Activated CD8-positive, alpha-beta memory T cell treated with anti-CD3 and anti-CD28 coated beads, Interleukin-2, amount 10 ng/mL, durations not matched to agents 7 days and 5 days (primary cell): ENCODE measurements around the gene CDT1. TPM values are rescaled to one million over a fixed set of nuclear protein-coding genes. Genes with fewer than 3 reads are reported as not detected.
"Not testable (repeated sequence)": the region's sequence is repeated elsewhere in the genome, so short reads cannot be mapped to it uniquely, and the experiment has no call there.

ENCODE experiments used
- ATAC-seq: fragments of 150-1000 bp; cut with Tn5 transposase; one replicate; pipeline ENCODE4 v1.10.0; 2021; ENCODE audit warnings: moderate library complexity
- CTCF ChIA-PET: fragments of 350-600 bp; sonication (Branson Sonifier 250); formaldehyde crosslinking; loops from one replicate; lab custom pipeline; 2021; ENCODE audit warnings: antibody characterized with exemption; lab: Charles Lee
- DNase-seq: peaks from one replicate; pipeline ENCODE4 v3.0.0-alpha.2; 2020
- H3K27ac Mint-ChIP-seq: one replicate; pipeline ENCODE4 v1.8.0; 2021; ENCODE audit warnings: mild to moderate bottlenecking, mixed read lengths
- H3K27me3 Mint-ChIP-seq: one replicate; pipeline ENCODE4 v1.8.0; 2021; ENCODE audit warnings: mixed read lengths
- H3K36me3 Mint-ChIP-seq: one replicate; pipeline ENCODE4 v1.8.0; 2021; ENCODE audit warnings: mild to moderate bottlenecking, mixed read lengths
- H3K4me1 Mint-ChIP-seq: one replicate; pipeline ENCODE4 v1.8.0; 2021; ENCODE audit warnings: mixed read lengths
- H3K4me3 Mint-ChIP-seq: one replicate; pipeline ENCODE4 v1.8.0; 2021; ENCODE audit warnings: mild to moderate bottlenecking, moderate library complexity, mixed read lengths
- H3K9me3 Mint-ChIP-seq: one replicate; pipeline ENCODE4 v1.8.0; 2022; ENCODE audit warnings: low read depth, mixed read lengths
- total RNA-seq, 2 experiments: library from RNA; stranded (reverse); gene quantifications; one replicate each; pipeline ENCODE4 v1.2.3, GENCODE V29; 2021

The CDT1 gene
- total RNA-seq, 2 experiments from 2014 or later, result 124 to 191 TPM

DNA sequence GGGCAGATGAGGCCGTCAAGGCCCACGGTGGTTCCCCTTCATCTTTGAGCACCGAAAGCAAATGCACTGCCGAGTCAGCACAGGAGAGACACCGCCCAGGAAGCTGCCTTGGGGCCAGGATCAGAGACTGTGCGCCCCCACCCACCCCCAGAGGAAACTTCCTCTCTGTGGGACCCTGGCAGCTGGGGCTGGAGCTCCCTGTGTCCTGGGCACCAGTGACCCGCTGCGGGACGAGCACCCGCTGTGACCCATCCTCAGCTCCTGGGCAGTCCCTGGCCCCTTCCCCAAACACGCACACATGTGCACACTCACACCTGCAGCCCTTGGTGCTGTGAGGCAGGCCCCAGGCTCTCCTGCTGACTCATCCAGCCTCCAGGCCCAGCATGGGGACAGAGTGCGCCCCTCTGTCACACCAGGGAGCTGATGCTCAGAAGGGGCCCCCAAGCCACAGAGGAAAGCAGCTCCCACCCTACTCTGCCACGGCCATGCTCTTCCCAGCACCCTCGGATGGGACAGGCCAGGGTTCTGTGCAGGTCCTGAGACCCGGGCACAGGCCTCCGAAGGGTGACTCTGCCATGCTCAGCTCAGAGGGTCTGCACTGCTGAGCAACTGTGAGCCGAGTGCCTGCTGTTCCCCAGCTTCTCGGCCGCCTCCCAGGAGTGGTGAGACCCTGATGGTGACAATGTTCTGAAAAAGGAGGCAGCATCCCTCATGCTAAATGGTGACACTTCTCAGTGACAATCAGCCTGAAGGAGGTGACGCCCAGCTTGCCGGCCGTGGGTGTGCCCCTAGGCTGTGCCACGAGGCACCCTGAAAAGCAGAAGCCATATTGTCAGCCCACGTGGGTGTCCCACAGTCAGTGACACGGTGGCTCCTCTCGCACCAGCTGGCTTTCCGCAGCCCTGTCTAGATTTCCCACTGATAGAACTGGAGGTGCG lies 22.2 kb upstream of the CDT1 start:
- peaks cover 5% of the 10 kb centered on the region for H3K36me3 Mint-ChIP-seq
- H3K4me3 Mint-ChIP-seq, result peak overlapping the region; percentile 76
- peaks cover 57% of the 10 kb centered on the region for H3K4me1 Mint-ChIP-seq
- DNase-seq (peak; percentile 85), ATAC-seq (peak; percentile 50)
- no peaks in the 10 kb centered on the region for H3K9me3 Mint-ChIP-seq
- no peaks in the 10 kb centered on the region for H3K27me3 Mint-ChIP-seq
- H3K27ac Mint-ChIP-seq, result peak overlapping the region; percentile 88
- CTCF ChIA-PET, result interaction anchor here (0.8 to 7.7 kb wide), 20 partner anchors 10 to 435 kb away, joined by 3 to 90 read pairs (median 4); partner anchors contain the start of genes APRT, CDT1, GALNS and TRAPPC2L

DNA sequence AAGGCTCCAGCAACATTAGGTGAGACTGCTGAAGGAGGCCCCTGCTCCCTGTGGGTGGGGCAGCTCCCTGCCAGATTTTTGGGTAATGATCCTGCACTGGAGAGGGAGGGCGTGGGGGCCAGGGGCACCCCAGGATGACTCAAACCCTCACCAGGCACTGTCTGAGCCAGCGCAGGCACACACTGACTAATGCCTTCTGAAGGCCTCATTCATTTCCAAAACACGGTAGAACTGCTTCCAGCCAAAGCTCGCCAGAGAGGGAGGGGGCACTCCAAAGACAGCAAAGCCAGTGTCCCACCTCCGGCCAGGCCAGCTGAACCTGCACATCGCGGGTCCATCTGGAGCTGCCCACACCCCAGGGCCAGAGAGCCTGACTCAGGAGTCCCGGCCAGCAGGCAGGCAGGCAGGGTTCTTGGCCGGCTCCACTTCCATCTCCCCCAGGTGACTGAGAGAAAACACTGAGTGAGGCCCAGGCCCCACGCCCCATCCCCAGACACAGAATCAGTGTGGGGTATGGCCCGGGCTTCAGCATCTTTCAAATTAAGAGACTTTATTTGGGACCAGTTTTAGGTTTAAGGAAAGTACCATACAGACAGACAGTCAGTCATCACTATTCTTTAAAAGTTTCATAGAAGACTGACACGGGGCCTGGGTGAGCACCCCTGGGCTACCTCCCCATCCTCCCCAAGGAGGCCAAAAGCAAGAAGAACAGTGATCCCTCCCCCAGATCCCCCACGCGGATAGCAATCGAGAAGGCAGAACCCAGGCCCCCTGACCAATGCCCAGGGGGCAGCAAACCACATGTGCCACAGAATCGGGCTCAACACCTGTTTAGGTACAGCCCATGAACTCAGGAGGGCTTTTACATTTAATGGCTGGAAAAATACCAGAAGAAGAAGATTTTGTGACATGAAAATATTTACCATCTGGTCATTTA lies 20.9 kb upstream of the CDT1 start:
- ATAC-seq, result peak; percentile 29
- H3K36me3 Mint-ChIP-seq, result peaks cover 3% of the 10 kb centered on the region

DNA sequence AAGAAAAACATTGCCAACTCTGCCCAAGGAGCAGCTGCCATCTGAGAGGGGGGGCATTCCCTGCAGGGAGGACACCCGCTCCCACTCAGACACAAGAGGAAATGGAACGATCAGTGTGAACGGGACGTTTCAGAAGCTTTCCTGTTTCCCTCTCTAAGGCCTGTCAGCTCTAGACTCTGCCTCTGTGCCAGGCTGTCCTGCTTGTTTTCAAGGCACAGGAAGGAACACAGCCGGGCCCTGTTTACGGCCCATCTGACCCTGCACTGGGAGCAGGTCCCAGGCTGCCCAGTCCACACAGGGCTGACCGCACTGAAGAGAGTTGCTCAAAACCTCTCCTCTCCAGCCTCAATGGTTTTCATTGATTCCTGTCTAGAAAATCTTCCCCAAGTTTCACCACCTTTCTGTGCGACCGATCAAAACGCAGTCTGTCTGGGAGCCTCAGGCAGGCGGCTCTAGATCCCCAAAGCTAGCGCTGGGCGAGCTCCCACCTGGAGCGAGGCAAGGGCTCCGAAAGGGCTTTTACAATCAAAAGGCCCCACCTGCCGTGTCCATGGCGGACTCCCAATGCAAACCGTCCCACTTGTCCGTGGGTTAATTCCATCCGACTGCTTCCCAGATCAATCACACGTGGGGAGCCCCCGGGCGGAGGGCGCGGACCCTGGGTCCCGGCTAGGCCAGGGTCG lies 20.1 kb upstream of the CDT1 start:
- Mint-ChIP-seq H3K4me1 (peaks cover 49% of the 10 kb centered on the region), H3K36me3 (peaks cover 2% of the 10 kb centered on the region), H3K27me3 (no peaks in the 10 kb centered on the region), H3K9me3 (no peaks in the 10 kb centered on the region), H3K4me3 (peak overlapping the region; percentile 76), H3K27ac (peak overlapping the region; percentile 88)
- CTCF ChIA-PET, result interaction anchor here (0.5 to 7.7 kb wide), 10 partner anchors 11 to 188 kb away, joined by 3 to 90 read pairs (median 5); partner anchors contain the start of genes APRT and CDT1
- no peak for DNase-seq
- ATAC-seq, result no peak

More for the DNA sequence above, 20.9 kb upstream of the CDT1 start:
- Mint-ChIP-seq H3K27ac (peak overlapping the region; percentile 88), H3K9me3 (no peaks in the 10 kb centered on the region), H3K4me3 (peak overlapping the region; percentile 76), H3K4me1 (peaks cover 54% of the 10 kb centered on the region), H3K27me3 (no peaks in the 10 kb centered on the region)
- peak; percentile 81 for DNase-seq
- CTCF ChIA-PET, result interaction anchor here (0.7 to 7.7 kb wide), 13 partner anchors 11 to 314 kb away, joined by 3 to 90 read pairs (median 4); partner anchors contain the start of genes APRT and CDT1

DNA sequence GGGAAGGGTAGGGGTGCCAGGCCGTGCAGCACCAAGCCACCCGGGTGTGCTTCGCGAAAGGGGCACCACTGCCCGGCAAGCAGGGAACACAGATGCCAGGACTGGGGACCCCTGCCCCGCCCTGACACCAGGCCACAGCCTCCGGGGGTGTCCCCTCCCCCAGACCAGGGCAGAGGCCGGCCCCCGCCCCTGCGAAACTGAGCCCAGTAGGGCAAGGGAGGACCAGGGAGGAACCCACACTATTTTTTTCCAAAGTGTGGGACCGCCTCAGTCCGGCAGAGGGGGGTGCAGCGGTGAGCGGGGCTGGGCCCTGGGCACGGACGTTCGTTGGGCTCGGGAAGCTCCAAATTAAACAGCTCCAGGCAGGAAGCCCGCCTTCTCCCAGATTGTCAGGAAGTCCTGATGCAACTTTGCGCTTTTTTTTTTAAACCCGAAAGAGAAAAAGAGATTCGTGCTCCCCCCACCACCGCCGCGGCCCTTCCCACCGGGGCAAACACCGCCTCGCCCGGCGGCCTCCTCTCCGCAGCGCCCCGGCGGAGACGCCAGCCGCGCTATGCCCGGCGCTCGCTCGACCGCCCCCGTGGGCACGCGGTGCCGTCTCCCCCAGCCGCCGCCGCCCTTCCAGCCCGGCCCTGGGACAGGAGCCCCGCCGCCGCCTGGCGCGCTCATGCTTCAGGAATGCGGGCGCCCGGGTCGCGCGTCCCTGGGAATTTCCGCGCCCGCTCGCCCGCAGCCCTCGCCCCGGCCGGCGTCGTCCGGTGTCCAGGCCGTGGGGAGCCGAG lies 19.3 kb upstream of the CDT1 start:
- DNase-seq, result peak; percentile 76
- Mint-ChIP-seq H3K9me3 (no peaks in the 10 kb centered on the region), H3K36me3 (peaks cover 2% of the 10 kb centered on the region), H3K4me1 (peaks cover 48% of the 10 kb centered on the region), H3K27me3 (no peaks in the 10 kb centered on the region), H3K27ac (peak overlapping the region; percentile 88), H3K4me3 (peak overlapping the region; percentile 76)
- CTCF ChIA-PET, result interaction anchor here (0.5 to 7.7 kb wide), 11 partner anchors 10 to 189 kb away, joined by 3 to 90 read pairs (median 4); partner anchors contain the start of genes APRT and CDT1
- ATAC-seq, result peak; percentile 25

DNA sequence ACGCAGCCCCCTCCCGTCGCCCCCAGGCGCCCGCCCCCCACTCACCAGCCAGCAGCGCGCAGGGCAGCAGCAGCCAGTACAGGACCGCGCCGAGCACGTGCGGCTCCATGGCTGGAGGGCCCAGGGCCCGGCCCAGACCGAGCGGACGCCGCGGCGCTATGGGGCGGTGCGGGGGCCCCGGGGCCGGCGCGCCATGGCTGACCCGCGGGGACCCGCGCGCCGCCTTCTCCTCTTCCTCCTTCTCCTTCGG lies 18.8 kb upstream of the CDT1 start:
- Mint-ChIP-seq H3K27me3 (no peaks in the 10 kb centered on the region), H3K4me3 (peak overlapping the region; percentile 76), H3K36me3 (peaks cover 2% of the 10 kb centered on the region), H3K4me1 (peaks cover 48% of the 10 kb centered on the region), H3K9me3 (no peaks in the 10 kb centered on the region), H3K27ac (no peak overlapping the region)
- ATAC-seq (peak; percentile 13), DNase-seq (no peak)
- CTCF ChIA-PET, result interaction anchor here (0.6 to 7.7 kb wide), 10 partner anchors 10 to 80 kb away, joined by 3 to 90 read pairs (median 4); partner anchors contain the start of genes APRT and CDT1

DNA sequence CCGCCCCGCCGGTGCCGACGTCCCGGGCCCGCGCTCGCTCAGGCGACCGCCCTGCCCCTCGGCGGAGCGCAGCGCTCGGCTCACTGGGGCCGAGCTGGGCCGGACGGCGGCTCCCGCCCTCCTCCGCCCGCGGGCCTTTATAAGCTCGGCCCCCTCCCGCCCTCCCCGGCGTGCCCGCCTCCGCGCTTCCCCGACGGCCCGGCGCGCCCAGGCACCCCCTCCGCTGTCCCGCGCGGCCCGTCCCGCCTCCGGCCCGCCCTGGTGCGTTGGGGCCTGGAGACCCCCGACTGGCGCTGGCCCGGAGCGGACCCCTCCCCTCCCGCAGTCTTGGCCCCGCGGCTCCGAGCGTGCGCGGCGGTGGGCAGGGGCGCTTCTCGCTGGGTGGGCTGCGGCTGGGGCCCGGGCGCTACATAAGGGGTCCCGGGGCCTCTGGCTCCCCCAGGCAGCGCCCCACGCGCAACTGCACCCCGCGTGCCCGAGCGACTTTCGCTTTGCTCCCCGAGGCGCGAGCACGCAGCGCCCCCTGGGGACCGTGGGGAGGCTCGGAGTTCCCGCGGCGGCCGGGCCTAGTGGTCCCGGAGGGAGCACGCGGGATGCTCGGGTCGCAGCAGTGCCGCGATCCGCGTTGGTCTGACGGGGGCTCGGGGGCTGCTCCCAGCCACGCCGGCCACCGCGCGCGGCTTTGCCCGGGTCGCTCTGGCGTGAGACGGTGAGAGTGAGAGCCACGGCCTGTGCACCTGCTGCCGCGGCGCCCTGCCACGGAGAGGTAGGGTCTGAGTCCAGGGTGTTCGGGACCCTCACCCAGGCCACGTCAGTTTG lies 18.3 kb upstream of the CDT1 start, which contains the start of gene PIEZO1:
PIEZO1 (minus strand) TSS at position 115 of the 819 bp plus-strand sequence. CDS start 256 bp downstream, outside the sequence.
- peak; percentile 84 for DNase-seq
- Mint-ChIP-seq H3K4me3 (peak within 1 kb of the TSS; percentile 76), H3K9me3 (no peaks in the 10 kb centered on the region), H3K4me1 (peaks cover 48% of the 10 kb centered on the region), H3K36me3 (peaks cover 2% of the 10 kb centered on the region), H3K27me3 (no peaks in the 10 kb centered on the region), H3K27ac (peak within 1 kb of the TSS; percentile 88)
- ATAC-seq, result peak; percentile 40
- CTCF ChIA-PET, result interaction anchor here (0.7 to 4.9 kb wide), 6 partner anchors 9 to 42 kb away, joined by 3 to 17 read pairs (median 5); partner anchors contain the start of gene CDT1

DNA sequence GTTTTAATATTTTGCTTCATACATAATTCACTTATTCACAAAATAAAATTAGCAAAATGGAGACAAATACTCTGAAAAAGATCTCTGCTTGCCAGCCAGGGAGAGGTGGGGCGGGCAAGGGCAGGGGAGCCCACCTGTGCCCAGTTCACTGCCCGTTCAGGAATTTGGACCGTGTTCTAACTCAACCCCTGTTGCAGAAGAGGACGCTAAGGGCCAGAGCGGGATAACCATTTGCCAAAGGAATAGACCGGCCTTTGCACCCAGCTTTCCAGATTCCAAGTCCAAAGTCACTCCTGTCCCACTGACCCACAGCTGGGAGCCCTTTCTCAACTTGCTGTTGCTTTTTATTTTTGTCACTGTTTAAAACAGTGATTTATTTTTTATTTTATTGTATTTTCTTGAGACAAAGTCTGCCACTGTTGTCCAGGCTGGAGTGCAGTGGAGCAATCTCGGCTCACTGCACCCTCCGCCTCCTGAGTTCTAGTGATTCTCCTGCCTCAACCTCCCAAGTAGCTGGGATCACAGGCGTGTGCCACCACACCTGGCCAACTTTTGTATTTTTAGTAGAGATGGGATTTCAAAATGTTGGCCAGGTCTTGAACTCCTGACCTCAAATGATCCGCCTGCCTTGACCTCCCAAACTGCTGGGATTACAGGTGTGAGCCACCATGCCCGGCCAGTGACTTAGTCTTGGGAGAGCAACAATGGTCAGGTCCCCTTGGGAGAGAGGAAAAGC lies 15.8 kb upstream of the CDT1 start:
- Mint-ChIP-seq H3K4me3 (no peak overlapping the region), H3K4me1 (peaks cover 43% of the 10 kb centered on the region), H3K27me3 (no peaks in the 10 kb centered on the region), H3K27ac (no peak overlapping the region), H3K36me3 (peaks cover 2% of the 10 kb centered on the region), H3K9me3 (no peaks in the 10 kb centered on the region)
- no peak for ATAC-seq
- CTCF ChIA-PET, result interaction anchor here (0.7 to 4.9 kb wide), 6 partner anchors 12 to 146 kb away, joined by 3 to 17 read pairs (median 4); partner anchors contain the start of gene APRT
- no peak for DNase-seq

DNA sequence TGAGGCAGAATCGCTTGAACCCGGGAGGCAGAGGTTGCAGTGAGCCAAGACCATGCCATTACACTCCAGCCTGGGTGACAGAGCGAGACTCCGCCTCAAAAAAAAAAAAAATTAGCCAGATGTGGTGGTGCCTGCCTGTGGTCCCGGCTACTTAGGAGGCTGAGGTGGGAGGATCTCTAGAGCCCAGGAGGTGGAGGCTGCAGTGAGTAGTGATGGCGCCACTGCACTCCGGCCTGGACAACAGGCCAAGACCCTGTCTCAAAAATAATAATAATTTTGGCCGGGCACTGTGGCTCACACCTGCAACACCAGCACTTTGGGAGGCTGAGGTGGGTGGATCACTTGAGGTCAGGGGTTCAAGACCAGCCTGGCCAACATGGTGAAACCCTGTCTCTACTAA lies 14.8 kb upstream of the CDT1 start:
- not testable (repeated sequence) for H3K4me3 Mint-ChIP-seq, ATAC-seq, H3K27ac Mint-ChIP-seq, DNase-seq, H3K36me3 Mint-ChIP-seq, H3K9me3 Mint-ChIP-seq, H3K27me3 Mint-ChIP-seq
- peaks cover 42% of the 10 kb centered on the region for H3K4me1 Mint-ChIP-seq
- CTCF ChIA-PET, result interaction anchor here (4.9 kb wide), 1 partner anchor 46 kb away, joined by 17 read pairs; no protein-coding TSS in a partner anchor

DNA sequence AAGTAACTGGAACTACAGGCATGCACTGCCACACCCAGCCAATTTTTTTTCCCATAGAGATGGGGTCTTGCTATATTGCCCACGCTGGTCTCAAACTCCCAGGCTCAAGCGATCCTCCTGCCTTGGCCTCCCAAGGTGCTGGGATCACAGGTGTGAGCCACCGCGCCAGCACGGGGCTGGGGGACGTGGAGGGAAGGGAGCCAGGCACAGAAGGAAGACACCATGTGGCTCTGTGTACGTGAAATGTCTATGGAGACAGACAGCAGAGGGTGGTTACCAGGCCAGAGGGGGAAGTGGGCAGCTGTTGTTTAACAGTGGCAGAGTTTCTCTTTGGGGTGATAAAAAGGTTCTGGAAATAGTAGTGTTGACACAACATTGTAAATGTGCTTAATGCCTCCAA lies 14.0 kb upstream of the CDT1 start:
- Mint-ChIP-seq H3K4me1 (peaks cover 46% of the 10 kb centered on the region), H3K27ac (peak overlapping the region; percentile 86), H3K27me3 (no peaks in the 10 kb centered on the region), H3K36me3 (no peaks in the 10 kb centered on the region), H3K9me3 (no peaks in the 10 kb centered on the region), H3K4me3 (peak overlapping the region; percentile 60)
- CTCF ChIA-PET, result interaction anchor here (1.0 to 4.9 kb wide), 2 partner anchors 47 to 108 kb away, joined by 3 to 17 read pairs; no protein-coding TSS in a partner anchor
- no peak for DNase-seq
- ATAC-seq, result no peak

DNA sequence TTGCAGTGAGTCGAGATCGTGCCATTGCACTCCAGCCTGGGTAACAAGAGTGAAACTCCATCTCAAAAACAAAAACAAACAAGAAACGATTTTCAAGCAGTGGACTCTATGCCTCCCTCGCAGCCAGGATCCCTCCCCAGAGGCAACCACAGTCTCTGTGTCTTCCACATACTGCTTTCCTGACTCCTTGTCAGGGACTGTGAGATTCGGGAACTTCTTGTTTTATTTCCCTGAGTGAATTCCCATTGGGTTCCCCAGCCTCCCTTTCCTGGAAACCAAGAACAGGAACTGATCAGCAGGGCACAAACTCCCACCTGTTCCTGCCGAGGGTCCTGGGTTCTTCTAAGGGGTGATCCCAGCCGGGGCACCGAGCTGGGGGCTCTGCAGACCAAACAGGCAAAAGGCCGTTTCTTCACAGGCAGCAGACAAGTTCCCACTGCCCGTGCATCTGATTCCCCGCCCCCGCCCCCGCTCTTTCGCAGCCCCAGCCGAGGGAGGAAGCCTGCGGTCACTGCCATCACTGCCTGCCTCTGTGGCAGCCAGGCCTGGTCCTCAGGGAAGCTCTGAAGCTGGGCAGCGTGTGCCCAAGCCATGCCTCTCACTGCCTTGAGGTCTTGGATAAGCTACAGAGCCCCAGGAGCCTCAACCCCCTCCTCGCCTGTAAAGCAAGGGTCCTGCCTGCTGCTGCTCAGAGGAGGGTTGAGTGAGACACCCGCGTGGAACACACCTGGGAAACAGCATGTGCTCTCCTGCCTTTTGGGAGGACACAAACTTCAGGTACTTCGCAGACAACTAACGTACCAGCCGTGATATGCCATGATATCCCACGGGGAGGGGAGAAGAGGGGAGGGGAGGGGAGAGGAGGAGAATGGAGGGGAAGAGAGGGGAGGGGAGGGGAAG lies 13.0 kb upstream of the CDT1 start:
- Mint-ChIP-seq H3K27me3 (no peaks in the 10 kb centered on the region), H3K4me3 (peak overlapping the region; percentile 60), H3K4me1 (peaks cover 53% of the 10 kb centered on the region), H3K9me3 (no peaks in the 10 kb centered on the region), H3K36me3 (no peaks in the 10 kb centered on the region), H3K27ac (peak overlapping the region; percentile 86)
- ATAC-seq (peak; percentile 75), DNase-seq (peak; percentile 81)
- CTCF ChIA-PET, result interaction anchor here (1.0 kb wide), 1 partner anchor 109 kb away, joined by 3 read pairs; no protein-coding TSS in a partner anchor
